Measurements from ENCODE around the gene ACTR10. TPM values are rescaled to one million over a fixed set of nuclear protein-coding genes. Genes with fewer than 3 reads are reported as not detected.

ACTR10 gene
- total RNA-seq, 1 donor from 2014 or later: 57.5 TPM

- DNase-seq (ENCODE audit: low spot score, unreplicated experiment): no peak
- no peak for TF ChIP-seq CTCF (IDR thresholded peaks at IDR 0.05; ENCODE audit: unreplicated experiment)
- peaks cover 2% of the 10 kb centered on the region for H3K36me3 Mint-ChIP-seq (ENCODE audit: insufficient read depth)
- no peaks in the 10 kb centered on the region for H3K9me3 Mint-ChIP-seq (ENCODE audit: low read depth)
- H3K4me3 Mint-ChIP-seq (ENCODE audit: low read depth): no peak overlapping the region
- peaks cover 9% of the 10 kb centered on the region for H3K27me3 Mint-ChIP-seq
- H3K4me1 Mint-ChIP-seq (ENCODE audit: low read depth): peaks cover 13% of the 10 kb centered on the region
- H3K27ac Mint-ChIP-seq: peak overlapping the region; percentile 46
These were observed 1.9 kb upstream of the ACTR10 start for GRCh38 chr14:58198086-58198485.

GRCh38 chr14:58200480-58200841, 512 bp downstream of the ACTR10 start:
- no peak for DNase-seq (ENCODE audit: low spot score, unreplicated experiment)
- no peaks in the 10 kb centered on the region for H3K9me3 Mint-ChIP-seq (ENCODE audit: low read depth)
- peaks cover 9% of the 10 kb centered on the region for H3K27me3 Mint-ChIP-seq
- peak overlapping the region; percentile 98 for H3K27ac Mint-ChIP-seq
- H3K36me3 Mint-ChIP-seq (ENCODE audit: insufficient read depth): peaks cover 5% of the 10 kb centered on the region
- no peak for TF ChIP-seq CTCF (IDR thresholded peaks at IDR 0.05; ENCODE audit: unreplicated experiment)
- H3K4me1 Mint-ChIP-seq (ENCODE audit: low read depth): peaks cover 13% of the 10 kb centered on the region
- H3K4me3 Mint-ChIP-seq (ENCODE audit: low read depth): peak overlapping the region; percentile 97

- no peak for DNase-seq (ENCODE audit: low spot score, unreplicated experiment)
- Mint-ChIP-seq H3K27ac (peak overlapping the region; percentile 98), H3K4me3 (ENCODE audit: low read depth) (peak overlapping the region; percentile 97), H3K27me3 (peaks cover 8% of the 10 kb centered on the region), H3K4me1 (ENCODE audit: low read depth) (peaks cover 13% of the 10 kb centered on the region), H3K36me3 (ENCODE audit: insufficient read depth) (peaks cover 5% of the 10 kb centered on the region), H3K9me3 (ENCODE audit: low read depth) (no peaks in the 10 kb centered on the region)
- no peak for TF ChIP-seq CTCF (IDR thresholded peaks at IDR 0.05; ENCODE audit: unreplicated experiment)
These were observed 897 bp downstream of the ACTR10 start for GRCh38 chr14:58200846-58201245.

GRCh38 chr14:58213176-58213575, 13.2 kb downstream of the ACTR10 start:
- no peak overlapping the region for H3K27ac Mint-ChIP-seq
- peaks cover 3% of the 10 kb centered on the region for H3K9me3 Mint-ChIP-seq (ENCODE audit: low read depth)
- DNase-seq (ENCODE audit: low spot score, unreplicated experiment): no peak
- no peak for TF ChIP-seq CTCF (IDR thresholded peaks at IDR 0.05; ENCODE audit: unreplicated experiment)
- no peak overlapping the region for H3K4me3 Mint-ChIP-seq (ENCODE audit: low read depth)
- H3K36me3 Mint-ChIP-seq (ENCODE audit: insufficient read depth): peaks cover 22% of the 10 kb centered on the region
- H3K27me3 Mint-ChIP-seq: no peaks in the 10 kb centered on the region
- no peaks in the 10 kb centered on the region for H3K4me1 Mint-ChIP-seq (ENCODE audit: low read depth)

- H3K27me3 Mint-ChIP-seq: no peaks in the 10 kb centered on the region
- H3K4me1 Mint-ChIP-seq (ENCODE audit: low read depth): no peaks in the 10 kb centered on the region
- H3K36me3 Mint-ChIP-seq (ENCODE audit: insufficient read depth): peaks cover 19% of the 10 kb centered on the region
- H3K4me3 Mint-ChIP-seq (ENCODE audit: low read depth): no peak overlapping the region
- H3K9me3 Mint-ChIP-seq (ENCODE audit: low read depth): peaks cover 3% of the 10 kb centered on the region
- no peak for TF ChIP-seq CTCF (IDR thresholded peaks at IDR 0.05; ENCODE audit: unreplicated experiment)
- no peak overlapping the region for H3K27ac Mint-ChIP-seq
- no peak for DNase-seq (ENCODE audit: low spot score, unreplicated experiment)
These were observed 15.4 kb downstream of the ACTR10 start for GRCh38 chr14:58215191-58215914.

Measured in progenitor cell of endocrine pancreas (in vitro differentiated cells).